ENCODE measurements around the gene SORCS3. TPM values are rescaled to one million over a fixed set of nuclear protein-coding genes. Genes with fewer than 3 reads are reported as not detected.

The SORCS3 gene
- polyA plus RNA-seq, 1 donor from 2014 or later: 9.8 TPM

DNA sequence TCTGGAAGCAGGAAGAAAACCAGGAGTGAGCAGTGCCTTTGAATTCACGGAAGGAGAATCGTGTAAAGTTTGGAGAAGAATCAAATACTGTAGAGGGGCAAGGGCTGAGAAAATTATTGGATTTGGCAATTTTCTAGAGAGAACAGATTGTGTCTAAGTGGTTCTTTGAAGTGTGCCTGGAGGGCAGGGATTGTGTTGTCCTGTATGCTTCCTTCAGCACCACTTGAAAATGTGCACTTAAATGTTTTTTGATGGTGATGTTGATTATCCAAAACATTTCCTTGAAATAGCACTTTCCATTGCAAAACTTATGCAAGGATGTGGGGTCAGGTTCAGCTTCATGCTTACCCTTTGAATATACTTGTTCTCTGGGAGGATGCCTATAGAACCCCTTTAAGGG lies 360.2 kb downstream of the SORCS3 start:
- H2AFZ ChIP-seq (ENCODE audit: low read depth, low read length): no peak overlapping the region
- no peaks in the 10 kb centered on the region for H3K9me2 ChIP-seq (ENCODE audit: insufficient read depth, low read length)
- no peak overlapping the region for H3K4me2 ChIP-seq (ENCODE audit: low read length)
- no peaks in the 10 kb centered on the region for H4K20me1 ChIP-seq (ENCODE audit: insufficient read depth)
- H3K27me3 ChIP-seq (ENCODE audit: insufficient read depth, low read depth, low read length): no peaks in the 10 kb centered on the region
- H3K4me3 ChIP-seq (ENCODE audit: low read length): no peak overlapping the region
- H3K9ac ChIP-seq (ENCODE audit: low read length): no peak overlapping the region
- no peaks in the 10 kb centered on the region for H3K79me2 ChIP-seq (replicated peaks; ENCODE audit: insufficient read depth, low read length)
- H3K36me3 ChIP-seq (ENCODE audit: insufficient read depth, low read length): no peaks in the 10 kb centered on the region
- H3K27ac ChIP-seq (ENCODE audit: low read length): no peak overlapping the region
- TF ChIP-seq POLR2AphosphoS5 (IDR thresholded peaks at IDR 0.05) (no peak), SMC3 (conservative IDR thresholded peaks at IDR 0.05; ENCODE audit: poor library complexity) (no peak), CTCF (IDR thresholded peaks at IDR 0.05; ENCODE audit: poor library complexity, severe bottlenecking) (no peak), MXI1 (conservative IDR thresholded peaks at IDR 0.05; ENCODE audit: poor library complexity, severe bottlenecking) (no peak), RAD21 (conservative IDR thresholded peaks at IDR 0.05) (no peak), EZH2 (IDR thresholded peaks at IDR 0.05; ENCODE audit: borderline replicate concordance, insufficient read depth, low read length, poor library complexity, severe bottlenecking) (no peak), TAF1 (IDR thresholded peaks at IDR 0.05; ENCODE audit: low read depth) (no peak)
- TF ChIP-seq, protein P1, sequence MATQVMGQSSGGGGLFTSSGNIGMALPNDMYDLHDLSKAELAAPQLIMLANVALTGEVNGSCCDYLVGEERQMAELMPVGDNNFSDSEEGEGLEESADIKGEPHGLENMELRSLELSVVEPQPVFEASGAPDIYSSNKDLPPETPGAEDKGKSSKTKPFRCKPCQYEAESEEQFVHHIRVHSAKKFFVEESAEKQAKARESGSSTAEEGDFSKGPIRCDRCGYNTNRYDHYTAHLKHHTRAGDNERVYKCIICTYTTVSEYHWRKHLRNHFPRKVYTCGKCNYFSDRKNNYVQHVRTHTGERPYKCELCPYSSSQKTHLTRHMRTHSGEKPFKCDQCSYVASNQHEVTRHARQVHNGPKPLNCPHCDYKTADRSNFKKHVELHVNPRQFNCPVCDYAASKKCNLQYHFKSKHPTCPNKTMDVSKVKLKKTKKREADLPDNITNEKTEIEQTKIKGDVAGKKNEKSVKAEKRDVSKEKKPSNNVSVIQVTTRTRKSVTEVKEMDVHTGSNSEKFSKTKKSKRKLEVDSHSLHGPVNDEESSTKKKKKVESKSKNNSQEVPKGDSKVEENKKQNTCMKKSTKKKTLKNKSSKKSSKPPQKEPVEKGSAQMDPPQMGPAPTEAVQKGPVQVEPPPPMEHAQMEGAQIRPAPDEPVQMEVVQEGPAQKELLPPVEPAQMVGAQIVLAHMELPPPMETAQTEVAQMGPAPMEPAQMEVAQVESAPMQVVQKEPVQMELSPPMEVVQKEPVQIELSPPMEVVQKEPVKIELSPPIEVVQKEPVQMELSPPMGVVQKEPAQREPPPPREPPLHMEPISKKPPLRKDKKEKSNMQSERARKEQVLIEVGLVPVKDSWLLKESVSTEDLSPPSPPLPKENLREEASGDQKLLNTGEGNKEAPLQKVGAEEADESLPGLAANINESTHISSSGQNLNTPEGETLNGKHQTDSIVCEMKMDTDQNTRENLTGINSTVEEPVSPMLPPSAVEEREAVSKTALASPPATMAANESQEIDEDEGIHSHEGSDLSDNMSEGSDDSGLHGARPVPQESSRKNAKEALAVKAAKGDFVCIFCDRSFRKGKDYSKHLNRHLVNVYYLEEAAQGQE (IDR thresholded peaks at IDR 0.05; ENCODE audit: borderline replicate concordance): no peak
- no peaks in the 10 kb centered on the region for H3F3A ChIP-seq (ENCODE audit: insufficient read depth, low read length, poor library complexity, severe bottlenecking)
- H3K9me3 ChIP-seq (ENCODE audit: low read length): no peaks in the 10 kb centered on the region

DNA sequence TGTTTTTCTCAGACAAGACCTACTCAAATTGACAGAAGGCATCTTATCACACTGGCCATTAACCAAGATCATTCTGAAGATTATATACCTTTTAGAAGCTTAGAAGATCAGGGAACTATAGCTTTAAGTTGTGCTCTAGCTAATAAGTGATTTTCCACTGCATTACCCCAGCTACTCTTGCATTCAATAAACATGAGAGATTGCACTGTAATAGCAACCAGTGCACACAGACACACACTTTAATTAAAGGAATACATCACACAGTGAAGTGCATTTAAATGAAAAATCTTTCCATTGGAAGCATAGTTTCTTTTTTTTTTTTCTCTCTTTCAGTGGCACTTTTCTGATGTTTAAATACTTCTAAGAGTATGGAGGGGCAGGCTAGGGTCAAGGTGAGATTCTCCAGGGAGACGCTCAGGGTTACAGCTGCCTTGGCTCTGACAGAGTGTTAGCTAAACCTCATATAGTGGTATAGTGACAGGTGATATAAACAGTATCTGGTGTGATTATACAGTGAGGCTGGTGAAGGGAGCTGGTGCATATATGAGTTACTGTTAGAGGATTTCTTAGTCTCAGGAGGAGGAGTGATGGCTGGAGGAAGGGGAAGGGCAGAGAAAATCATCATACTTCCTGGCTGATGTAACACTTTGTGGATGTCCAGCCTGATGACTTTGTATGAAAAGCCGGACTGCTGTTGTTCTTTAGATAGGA lies 369.5 kb downstream of the SORCS3 start:
- no peaks in the 10 kb centered on the region for H3K9me3 ChIP-seq (ENCODE audit: low read length)
- no peak overlapping the region for H2AFZ ChIP-seq (ENCODE audit: low read depth, low read length)
- no peaks in the 10 kb centered on the region for H3K36me3 ChIP-seq (ENCODE audit: insufficient read depth, low read length)
- no peaks in the 10 kb centered on the region for H4K20me1 ChIP-seq (ENCODE audit: insufficient read depth)
- no peak overlapping the region for H3K27ac ChIP-seq (ENCODE audit: low read length)
- H3K9ac ChIP-seq (ENCODE audit: low read length): no peak overlapping the region
- H3F3A ChIP-seq (ENCODE audit: insufficient read depth, low read length, poor library complexity, severe bottlenecking): no peaks in the 10 kb centered on the region
- no peak overlapping the region for H3K4me3 ChIP-seq (ENCODE audit: low read length)
- H3K79me2 ChIP-seq (replicated peaks; ENCODE audit: insufficient read depth, low read length): no peaks in the 10 kb centered on the region
- TF ChIP-seq TAF1 (IDR thresholded peaks at IDR 0.05; ENCODE audit: low read depth) (no peak), MXI1 (conservative IDR thresholded peaks at IDR 0.05; ENCODE audit: poor library complexity, severe bottlenecking) (no peak), POLR2AphosphoS5 (IDR thresholded peaks at IDR 0.05) (no peak)
- TF ChIP-seq, protein P1 (IDR thresholded peaks at IDR 0.05; ENCODE audit: borderline replicate concordance): no peak
- H3K4me2 ChIP-seq (ENCODE audit: low read length): peak overlapping the region; percentile 37
- H3K9me2 ChIP-seq (ENCODE audit: insufficient read depth, low read length): no peaks in the 10 kb centered on the region
- no peaks in the 10 kb centered on the region for H3K27me3 ChIP-seq (ENCODE audit: insufficient read depth, low read depth, low read length)
